Vagina (tissue), 2 donors: Measurements from ENCODE around the gene FBXO48.

Experiments used
- CTCF ChIP-seq, 3 experiments: fragments of 450-650 bp in 2 of 3; fragments of 200-600 bp in 1 of 3; sonication (generic) in 1 of 3; IDR thresholded peaks; one replicate each; pipeline ENCODE4 v1.5.1; 2017 to 2019; ENCODE audit warnings: antibody characterized with exemption in 3 of 3, mild to moderate bottlenecking in 2 of 3, moderate library complexity in 2 of 3
- POLR2A ChIP-seq, 2 donors: fragments of 450-650 bp; IDR thresholded peaks; one replicate each; pipeline ENCODE4 v1.6.1; 2017; ENCODE audit warnings: antibody characterized with exemption in 2 of 2, mild to moderate bottlenecking in 2 of 2, moderate library complexity in 2 of 2
- POLR2AphosphoS5 ChIP-seq, 2 donors: sonication (generic); formaldehyde crosslinking; IDR thresholded peaks; one replicate each; pipeline ENCODE4 v1.9.0; 2017; ENCODE audit warnings: antibody characterized with exemption in 2 of 2, mild to moderate bottlenecking in 2 of 2, low read depth in 1 of 2; ENCODE audit not compliant: insufficient read depth in 1 of 2

GRCh38 chr2:68417926-68418325 is 49.2 kb downstream of the FBXO48 start:
- TF ChIP-seq CTCF (IDR thresholded peaks at IDR 0.05) (no peak), POLR2A (IDR thresholded peaks at IDR 0.05) (no peak), POLR2AphosphoS5 (IDR thresholded peaks at IDR 0.05; ENCODE audit: insufficient read depth in 1 of 2, low read depth in 1 of 2) (no peak)
